ENCODE measurements around the gene ARID1B.

The ARID1B gene

GRCh38 chr6:156832231-156832647, 55.1 kb downstream of the ARID1B start:
- Histone ChIP-seq H3K9ac (ENCODE audit: low read length) (no peak overlapping the region), H3F3A (ENCODE audit: insufficient read depth, low read length) (no peaks in the 10 kb centered on the region; the same call in 1 of the 2 replicates), H3K79me2 (ENCODE audit: insufficient read depth, low read length) (peaks cover 80% of the 10 kb centered on the region), H4K20me1 (ENCODE audit: insufficient read depth, low read length) (no peaks in the 10 kb centered on the region), H3K36me3 (ENCODE audit: insufficient read depth, low read length) (peaks cover 49% of the 10 kb centered on the region), H2AFZ (ENCODE audit: low read length) (no peak overlapping the region), H3K27me3 (ENCODE audit: insufficient read depth, low read length) (no peaks in the 10 kb centered on the region), H3K9me3 (ENCODE audit: low read length) (no peaks in the 10 kb centered on the region), H3K27ac (ENCODE audit: low read depth, low read length, poor library complexity, severe bottlenecking) (no peak overlapping the region), H3K4me1 (ENCODE audit: insufficient read depth, low read length, severe bottlenecking) (peaks cover 28% of the 10 kb centered on the region), H3K4me2 (ENCODE audit: low read length) (peak overlapping the region; percentile 8; the same call in 1 of the 2 replicates), H3K9me2 (ENCODE audit: low read depth, low read length) (no peaks in the 10 kb centered on the region), H3K4me3 (ENCODE audit: low read depth, low read length, poor library complexity, severe bottlenecking) (no peak overlapping the region)
- TF ChIP-seq EZH2 (IDR thresholded peaks at IDR 0.05; ENCODE audit: borderline replicate concordance, low read length) (no peak), CTCF (IDR thresholded peaks at IDR 0.05; ENCODE audit: low read length) (no peak)

- TF ChIP-seq CTCF (IDR thresholded peaks at IDR 0.05; ENCODE audit: low read length) (no peak), EZH2 (IDR thresholded peaks at IDR 0.05; ENCODE audit: borderline replicate concordance, low read length) (no peak)
Measured at GRCh38 chr6:156832669-156833068, 55.5 kb downstream of the ARID1B start.

GRCh38 chr6:156833755-156834154, 56.6 kb downstream of the ARID1B start:
- H3K27ac ChIP-seq (ENCODE audit: low read depth, low read length, poor library complexity, severe bottlenecking): no peak overlapping the region
- TF ChIP-seq EZH2 (IDR thresholded peaks at IDR 0.05; ENCODE audit: borderline replicate concordance, low read length): no peak
- no peak for TF ChIP-seq CTCF (IDR thresholded peaks at IDR 0.05; ENCODE audit: low read length)
- H3K9ac ChIP-seq (ENCODE audit: low read length): no peak overlapping the region
- no peaks in the 10 kb centered on the region for H4K20me1 ChIP-seq (ENCODE audit: insufficient read depth, low read length)
- H2AFZ ChIP-seq (ENCODE audit: low read length): no peak overlapping the region
- H3K4me3 ChIP-seq (ENCODE audit: low read depth, low read length, poor library complexity, severe bottlenecking): no peak overlapping the region
- H3K4me1 ChIP-seq (ENCODE audit: insufficient read depth, low read length, severe bottlenecking): peaks cover 21% of the 10 kb centered on the region
- no peaks in the 10 kb centered on the region for H3K27me3 ChIP-seq (ENCODE audit: insufficient read depth, low read length)
- peaks cover 49% of the 10 kb centered on the region for H3K36me3 ChIP-seq (ENCODE audit: insufficient read depth, low read length)
- H3K4me2 ChIP-seq (ENCODE audit: low read length): no peak overlapping the region
- peaks cover 73% of the 10 kb centered on the region for H3K79me2 ChIP-seq (ENCODE audit: insufficient read depth, low read length)
- no peaks in the 10 kb centered on the region for H3K9me2 ChIP-seq (ENCODE audit: low read depth, low read length)
- H3K9me3 ChIP-seq (ENCODE audit: low read length): no peaks in the 10 kb centered on the region
- H3F3A ChIP-seq (ENCODE audit: insufficient read depth, low read length): no peaks in the 10 kb centered on the region; the same call in 1 of the 2 replicates

More at GRCh38 chr6:156832669-156833068, 55.5 kb downstream of the ARID1B start:
- Histone ChIP-seq H2AFZ (ENCODE audit: low read length) (no peak overlapping the region), H3K9me2 (ENCODE audit: low read depth, low read length) (no peaks in the 10 kb centered on the region), H3K9me3 (ENCODE audit: low read length) (no peaks in the 10 kb centered on the region), H3F3A (ENCODE audit: insufficient read depth, low read length) (no peaks in the 10 kb centered on the region; the same call in 1 of the 2 replicates), H4K20me1 (ENCODE audit: insufficient read depth, low read length) (no peaks in the 10 kb centered on the region), H3K4me1 (ENCODE audit: insufficient read depth, low read length, severe bottlenecking) (peaks cover 25% of the 10 kb centered on the region), H3K79me2 (ENCODE audit: insufficient read depth, low read length) (peaks cover 80% of the 10 kb centered on the region), H3K9ac (ENCODE audit: low read length) (no peak overlapping the region), H3K4me2 (ENCODE audit: low read length) (peak overlapping the region; percentile 8; the same call in 1 of the 2 replicates), H3K4me3 (ENCODE audit: low read depth, low read length, poor library complexity, severe bottlenecking) (no peak overlapping the region), H3K27ac (ENCODE audit: low read depth, low read length, poor library complexity, severe bottlenecking) (no peak overlapping the region), H3K27me3 (ENCODE audit: insufficient read depth, low read length) (no peaks in the 10 kb centered on the region), H3K36me3 (ENCODE audit: insufficient read depth, low read length) (peaks cover 49% of the 10 kb centered on the region)

Data from OCI-LY1 (cell line).